GM18520 (cell line): ENCODE results near the gene HS3ST4.

Experiments used
- ATAC-seq: cut with Tn5 transposase; IDR thresholded peaks from one replicate; pipeline ENCODE4 v1.9.1; 2021; ENCODE audit not compliant: unreplicated experiment

HS3ST4 gene

DNA sequence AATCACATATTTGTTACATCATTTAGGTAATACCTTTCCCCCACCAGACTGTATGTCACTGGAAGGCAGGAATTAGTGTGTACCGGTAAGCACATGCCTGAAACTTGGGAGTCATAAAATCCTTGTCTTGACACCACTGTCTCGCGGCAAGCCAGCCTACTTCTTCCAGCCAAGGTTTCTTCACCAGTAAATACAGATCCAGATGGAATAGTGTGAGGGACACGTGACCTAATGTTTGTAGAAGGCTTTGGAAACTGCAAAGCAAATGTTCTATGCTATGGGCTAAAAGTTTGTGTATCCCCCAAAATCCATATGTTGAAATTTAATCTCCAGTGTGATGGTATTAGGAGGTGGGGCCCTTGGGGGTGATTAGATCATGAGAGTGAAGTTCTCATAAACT is 126.1 kb downstream of the HS3ST4 start:
- no peak for ATAC-seq

DNA sequence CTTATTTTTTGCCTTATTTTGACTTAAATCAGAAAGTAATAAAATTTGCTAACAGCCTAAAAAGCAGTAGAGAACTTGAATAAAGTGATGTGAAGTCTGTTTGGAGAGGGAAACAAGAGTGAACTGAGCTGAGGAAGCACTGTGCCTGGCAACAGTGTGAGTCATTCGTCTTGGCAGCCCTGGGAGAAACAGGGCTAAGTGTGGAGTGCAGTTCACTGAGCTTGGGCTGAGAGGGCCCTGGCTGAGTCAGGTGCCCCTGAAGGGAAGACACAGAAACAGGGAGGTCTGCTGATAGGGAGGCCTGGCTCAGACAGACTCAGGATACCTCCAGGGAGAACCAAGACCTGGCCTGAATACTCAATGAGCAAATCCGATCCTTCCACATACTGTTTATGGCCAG is 132.1 kb downstream of the HS3ST4 start:
- no peak for ATAC-seq

DNA sequence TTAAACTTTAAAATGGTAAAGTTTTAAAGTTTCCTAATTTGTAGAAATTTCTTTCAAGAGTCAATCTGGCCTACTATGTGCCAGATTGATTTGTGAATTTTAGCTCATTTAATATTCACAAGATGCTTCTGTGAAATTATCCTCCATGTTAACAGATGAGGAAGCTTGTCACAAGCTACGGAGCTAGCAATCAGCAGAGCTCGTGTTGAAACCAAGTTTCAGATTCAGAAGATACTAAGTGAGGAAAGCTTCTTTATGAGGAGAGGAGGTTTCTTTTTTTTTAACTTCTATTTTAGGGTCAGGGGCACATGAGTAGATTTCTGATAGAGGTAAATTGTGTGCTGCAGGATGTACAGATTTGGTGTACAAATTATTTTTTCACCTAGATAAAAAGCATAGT is 135.9 kb downstream of the HS3ST4 start:
- no peak for ATAC-seq

DNA sequence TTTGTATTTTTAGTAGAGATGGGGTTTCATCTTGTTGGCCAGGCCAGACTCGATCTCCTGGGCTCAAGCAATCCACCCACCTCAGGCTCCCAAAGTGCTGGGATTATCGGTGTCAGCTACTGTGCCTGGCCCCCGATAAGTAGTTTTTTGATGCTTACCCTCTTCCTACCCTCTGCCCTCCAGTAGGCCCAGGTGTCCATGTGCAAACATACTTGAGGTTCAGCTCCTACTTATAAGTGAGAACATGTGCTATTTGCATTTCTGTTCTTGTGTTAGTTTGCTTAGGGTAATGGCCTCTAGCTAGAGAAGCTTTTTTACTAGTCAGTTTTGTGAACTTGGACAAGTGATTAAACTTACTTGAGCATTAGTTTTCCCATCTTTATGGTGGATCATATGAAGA is 136.8 kb downstream of the HS3ST4 start:
- no peak for ATAC-seq

DNA sequence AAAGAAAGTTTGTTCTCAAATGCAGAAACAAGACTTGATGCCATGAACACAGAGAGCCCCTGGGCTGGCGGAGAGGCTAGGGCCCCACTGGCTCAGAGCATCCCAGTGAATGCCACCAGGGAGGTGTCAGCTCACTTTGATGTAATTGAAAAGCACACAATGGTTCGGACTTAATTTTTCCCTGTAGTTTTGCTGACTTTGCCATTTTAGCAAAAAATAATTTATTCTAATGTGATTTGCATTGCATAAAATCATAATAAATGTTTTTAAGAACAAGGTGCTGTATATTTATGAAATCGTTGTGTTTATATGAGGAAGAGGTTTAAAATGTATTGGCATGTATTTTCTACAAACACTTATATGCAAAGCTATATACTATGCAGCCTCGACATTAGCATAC is 140.5 kb downstream of the HS3ST4 start:
- no peak for ATAC-seq

DNA sequence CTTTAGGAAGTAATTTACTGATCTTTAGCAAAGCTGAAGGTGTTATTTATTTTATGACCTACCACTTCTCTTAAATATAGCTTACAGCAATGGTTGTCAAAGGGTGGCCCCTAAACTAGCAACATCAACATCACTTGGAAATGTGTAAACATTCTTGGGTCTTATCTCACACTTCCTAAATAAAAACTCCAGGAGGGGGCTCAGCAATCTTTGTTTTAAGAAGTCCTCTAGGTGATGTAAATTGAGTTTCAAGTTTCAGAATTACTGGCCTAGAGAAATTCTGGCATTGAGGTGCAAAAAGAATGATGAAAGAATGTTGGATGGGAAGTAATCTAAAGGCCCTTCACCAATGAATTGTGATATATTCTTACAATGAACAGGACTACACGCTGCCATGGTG is 142.3 kb downstream of the HS3ST4 start:
- no peak for ATAC-seq

DNA sequence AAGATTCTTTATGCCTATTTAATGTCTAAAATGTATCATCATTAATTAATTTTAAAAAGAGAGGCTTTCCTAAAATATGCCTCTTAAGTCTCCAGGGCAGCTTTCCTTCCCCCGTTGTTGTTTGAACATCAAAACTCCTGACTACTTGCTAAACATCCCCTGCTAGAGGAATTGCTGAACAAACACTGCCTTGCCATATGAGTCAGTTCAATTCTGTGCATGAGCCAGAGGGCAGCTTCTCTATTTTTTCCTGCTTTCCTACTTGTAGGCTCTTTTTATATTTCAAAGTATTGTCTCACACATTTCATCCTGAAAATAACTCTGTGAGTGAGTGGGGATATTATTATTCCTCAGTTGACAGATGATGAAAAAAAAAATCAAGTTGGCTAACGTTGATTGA is 143.4 kb downstream of the HS3ST4 start:
- ATAC-seq: no peak

DNA sequence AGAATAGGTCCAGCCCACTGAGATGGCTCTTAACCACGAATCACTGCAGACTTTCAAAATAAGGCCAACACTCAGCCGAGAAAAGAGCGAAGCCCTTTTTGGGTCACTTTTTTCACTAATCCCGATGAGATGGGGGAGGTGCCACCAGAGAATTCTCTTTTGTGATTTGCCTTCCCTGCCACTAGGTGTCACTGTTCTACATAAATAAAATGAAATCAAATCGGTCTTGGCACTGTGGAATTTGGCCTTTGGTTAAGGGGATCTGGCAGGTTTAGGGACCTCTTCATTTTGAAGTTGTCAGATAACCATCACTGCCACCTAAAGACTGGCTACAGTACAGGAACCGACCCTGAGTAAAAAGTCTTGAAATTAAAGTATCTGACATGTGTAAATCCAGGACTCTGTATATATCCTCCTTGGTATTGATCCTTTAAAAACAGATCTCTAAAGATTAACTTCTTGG is 147.0 kb downstream of the HS3ST4 start:
- ATAC-seq: no peak

DNA sequence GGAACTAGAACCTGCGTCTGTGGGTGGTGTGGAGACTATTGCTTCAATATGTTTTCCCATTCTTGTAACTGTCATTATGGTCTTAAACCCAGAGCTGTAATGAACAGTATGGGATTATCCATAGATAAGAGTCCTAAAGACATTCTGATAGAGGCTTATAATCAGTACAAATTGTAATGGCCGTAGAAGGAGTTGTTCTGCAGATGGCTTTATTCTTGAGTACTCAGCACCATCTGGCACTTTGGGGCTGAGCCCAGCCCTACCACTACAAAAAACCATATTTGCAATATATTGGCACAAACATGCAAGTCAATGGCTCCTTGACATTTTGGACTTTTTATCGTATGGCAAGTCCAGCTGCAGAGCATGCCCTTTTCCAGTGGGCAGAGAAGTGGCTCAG is 150.0 kb downstream of the HS3ST4 start:
- ATAC-seq: no peak

DNA sequence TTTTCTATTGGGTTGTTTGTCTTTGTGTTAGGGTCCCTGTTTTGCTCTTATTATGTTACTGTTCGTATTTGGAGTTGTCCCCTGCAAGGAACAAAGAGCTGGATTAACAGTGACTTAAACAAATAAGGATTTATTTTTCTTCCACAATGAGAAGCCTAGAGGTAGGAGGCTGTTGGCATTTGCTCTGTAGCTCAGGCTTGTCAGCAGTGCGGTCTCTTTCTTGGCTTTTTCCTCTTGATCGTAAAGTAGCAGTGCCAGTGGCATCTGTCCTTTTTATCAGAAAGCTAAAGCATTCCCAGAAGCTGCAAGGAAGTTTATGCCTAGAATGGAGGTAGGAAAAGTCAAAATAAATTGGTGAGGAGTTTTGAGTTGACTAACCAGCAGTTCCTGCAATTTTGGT is 154.1 kb downstream of the HS3ST4 start:
- ATAC-seq: no peak

DNA sequence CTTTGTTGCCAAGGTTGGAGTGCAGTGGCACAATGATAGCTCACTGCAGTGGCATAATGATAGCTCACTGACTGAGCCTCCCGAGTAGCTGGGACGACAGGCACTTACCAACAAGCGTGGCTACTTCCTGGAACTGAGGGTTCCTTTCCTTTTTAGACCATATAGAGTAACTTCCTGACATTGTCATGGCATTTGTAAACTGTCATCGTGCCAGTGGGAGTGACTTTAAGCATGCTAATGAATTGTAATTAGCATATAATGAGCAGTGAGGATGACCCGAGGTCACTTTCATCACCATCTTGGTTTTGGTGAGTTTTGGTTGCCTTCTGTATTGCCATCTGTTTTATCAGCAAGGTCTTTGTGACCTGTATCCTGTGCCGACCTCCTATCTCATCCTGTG is 162.4 kb downstream of the HS3ST4 start:
- no peak for ATAC-seq

DNA sequence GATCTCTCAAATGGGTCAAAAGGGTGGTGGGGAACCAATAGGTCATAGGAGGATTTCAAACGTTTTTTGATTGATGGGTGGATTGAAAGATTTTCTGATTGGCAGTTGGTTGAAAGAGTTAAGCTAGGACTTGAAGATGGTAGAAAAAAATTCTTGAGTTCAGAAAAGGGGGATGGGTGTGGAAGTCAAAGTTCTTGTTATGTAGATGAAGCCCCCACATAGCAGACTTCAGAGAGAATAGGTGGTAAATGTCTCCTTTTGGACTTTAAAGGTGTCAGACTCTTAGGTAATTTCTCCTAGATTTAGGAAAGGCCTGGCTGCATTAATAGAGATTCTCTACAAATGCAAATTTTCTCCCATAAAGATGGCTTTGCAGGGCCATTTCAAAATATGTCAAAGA is 163.3 kb downstream of the HS3ST4 start:
- ATAC-seq: no peak

DNA sequence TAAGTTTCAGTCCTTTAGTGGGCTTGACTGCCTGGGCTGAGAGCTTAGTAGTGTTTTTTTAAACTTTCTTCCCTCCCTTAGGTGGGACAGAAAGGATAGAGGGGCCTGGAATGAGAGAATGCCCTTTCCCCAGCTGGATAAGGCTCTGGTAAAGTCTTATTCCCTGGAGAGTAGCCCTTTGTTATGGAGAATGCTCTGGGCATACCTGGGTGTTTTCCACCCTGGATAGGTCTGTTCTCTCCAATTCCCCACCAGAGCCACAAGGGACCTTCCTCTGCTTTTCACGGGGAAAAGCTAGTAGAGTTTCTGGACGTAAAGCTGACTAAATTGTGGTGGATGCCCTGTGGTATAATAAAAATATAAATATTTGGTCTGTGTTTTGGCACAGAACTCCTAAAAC is 164.1 kb downstream of the HS3ST4 start:
- ATAC-seq: no peak

DNA sequence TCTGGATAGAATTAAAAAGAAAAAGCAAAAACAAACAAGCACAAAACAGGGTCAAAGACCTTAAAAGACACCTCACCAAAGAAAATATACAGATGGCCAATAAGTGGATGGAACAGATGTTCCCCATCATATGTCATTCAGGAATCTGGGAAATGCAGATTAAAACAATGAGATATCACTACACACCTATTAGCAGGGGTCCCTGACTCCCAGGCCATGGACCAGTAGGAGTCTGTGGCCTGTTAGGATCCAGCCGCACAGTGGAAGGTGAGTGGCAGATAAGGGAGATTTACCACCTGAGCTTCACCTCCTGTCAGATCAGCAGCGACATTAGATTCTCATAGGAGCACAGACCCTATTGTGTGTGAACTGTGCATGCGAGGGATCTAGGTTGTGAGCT is 167.9 kb downstream of the HS3ST4 start:
- ATAC-seq: no peak

DNA sequence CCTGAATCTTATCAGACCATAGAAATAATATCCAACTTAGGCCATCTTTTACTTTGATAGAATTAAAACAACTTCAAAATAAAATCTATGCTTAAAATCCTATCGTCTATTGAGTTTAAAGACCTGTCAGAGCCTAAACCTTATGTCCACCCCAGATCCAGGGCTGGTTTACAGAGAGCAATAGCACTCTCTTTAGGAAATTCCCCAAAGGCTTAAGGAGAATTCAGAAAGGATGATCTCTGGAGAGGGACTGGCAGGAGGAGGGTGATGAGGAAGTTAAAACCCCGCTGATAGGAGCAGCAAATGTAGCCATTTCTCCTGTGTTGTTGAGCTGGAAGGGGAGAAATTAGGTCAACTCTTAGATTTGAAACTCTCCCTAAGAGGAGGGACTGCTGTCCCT is 175.3 kb downstream of the HS3ST4 start:
- ATAC-seq: no peak

DNA sequence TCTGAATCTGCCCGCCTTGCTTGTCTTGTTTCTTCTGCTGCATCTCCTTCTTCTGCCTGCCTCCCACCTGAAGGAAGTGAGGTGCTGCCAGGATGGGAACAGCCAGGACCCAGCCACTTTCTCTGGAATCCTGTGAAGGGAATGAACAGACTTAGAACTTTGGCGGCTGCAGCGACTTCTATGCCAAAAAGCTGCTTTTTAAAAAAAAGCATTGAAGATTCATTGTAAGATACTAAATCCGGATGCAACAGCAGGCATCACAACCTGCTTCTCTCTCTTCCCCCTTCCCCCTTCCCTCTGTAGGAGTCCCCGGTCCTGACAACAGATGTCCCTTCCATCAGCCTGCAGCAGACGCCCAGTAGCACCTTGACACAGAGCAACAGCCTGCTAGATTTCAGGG is 176.3 kb downstream of the HS3ST4 start:
- ATAC-seq: no peak

DNA sequence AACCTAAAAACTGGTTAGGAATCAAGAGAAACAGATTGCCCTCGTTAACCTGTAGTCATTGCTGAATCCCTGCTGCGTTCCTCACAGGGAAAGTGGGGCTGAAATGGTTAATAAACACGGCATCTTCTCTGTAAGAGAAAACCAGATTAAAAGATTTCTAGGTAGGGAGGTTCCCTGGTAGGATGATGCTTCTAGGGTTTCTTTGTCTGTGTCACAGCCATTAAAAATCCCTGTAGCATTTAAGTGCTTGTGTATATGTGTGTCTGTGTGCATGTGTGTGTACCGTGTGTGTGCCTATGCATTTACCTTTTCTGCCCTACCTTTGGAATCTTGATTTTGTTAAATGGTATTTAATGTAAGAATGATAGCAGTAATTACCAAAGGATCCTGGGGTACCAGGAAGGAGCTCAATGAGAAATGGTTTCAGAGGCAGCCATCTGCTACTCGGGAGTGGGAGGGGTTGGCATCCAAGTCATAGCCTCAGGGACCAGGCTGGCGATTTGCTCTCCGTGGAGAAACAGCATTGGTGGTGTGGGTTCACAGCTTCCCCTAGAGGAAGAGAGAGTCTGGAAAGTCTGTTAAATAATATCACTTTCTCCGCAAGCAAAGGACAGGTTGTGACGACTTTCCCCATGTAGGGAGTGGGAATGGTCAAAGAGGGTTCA is 177.1 kb downstream of the HS3ST4 start:
- no peak for ATAC-seq

DNA sequence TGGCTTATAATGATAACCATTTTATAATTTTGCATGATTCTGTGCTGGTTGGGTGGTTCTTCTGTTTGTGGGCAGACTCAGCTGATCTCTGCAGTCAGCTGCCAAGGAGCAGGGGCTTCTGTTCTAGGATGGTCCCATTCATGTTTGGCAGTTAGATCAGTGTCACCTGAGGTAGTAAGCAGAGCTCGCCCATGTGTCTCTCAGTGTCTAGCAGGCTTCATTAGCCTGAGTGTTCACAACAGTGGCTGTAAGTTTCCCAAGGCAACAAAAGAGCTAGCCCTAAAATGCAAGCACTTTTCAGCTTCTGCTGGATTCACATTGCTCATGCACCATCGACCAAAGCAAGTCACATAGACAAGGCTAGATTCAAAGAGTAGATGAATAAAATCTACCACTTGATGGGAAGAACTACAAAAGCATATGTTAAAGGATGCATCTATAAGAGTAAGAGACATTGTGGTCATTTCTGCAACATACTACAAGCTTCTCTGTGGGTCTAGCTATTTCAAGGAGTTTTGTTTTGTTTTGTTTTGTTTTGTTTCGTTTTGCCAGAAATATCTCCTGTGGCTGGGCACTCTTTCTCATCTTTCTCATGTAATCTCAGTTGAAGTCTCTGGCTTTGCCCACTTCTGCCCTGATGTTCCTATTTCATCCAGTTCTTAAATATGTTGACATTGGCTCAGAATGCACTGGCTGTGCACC is 180.8 kb downstream of the HS3ST4 start:
- ATAC-seq: no peak

DNA sequence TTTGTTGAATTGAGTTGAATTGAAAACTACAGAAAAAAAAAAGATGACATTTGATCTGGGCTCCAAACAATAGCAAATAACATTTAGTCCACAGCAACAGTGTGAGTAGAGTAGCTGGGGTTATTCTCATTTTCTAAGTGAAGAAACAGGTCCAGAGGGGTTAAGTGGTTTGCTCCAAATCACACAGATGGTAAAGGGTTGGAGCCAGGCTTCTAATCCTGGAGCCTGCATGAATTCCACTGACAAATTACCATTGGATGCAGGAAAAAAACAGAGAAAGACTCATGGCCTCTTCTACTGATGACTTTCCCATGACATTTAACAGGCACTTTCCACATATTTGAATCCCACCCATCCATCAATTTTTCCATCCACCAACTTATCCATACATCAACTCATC is 182.4 kb downstream of the HS3ST4 start:
- no peak for ATAC-seq

DNA sequence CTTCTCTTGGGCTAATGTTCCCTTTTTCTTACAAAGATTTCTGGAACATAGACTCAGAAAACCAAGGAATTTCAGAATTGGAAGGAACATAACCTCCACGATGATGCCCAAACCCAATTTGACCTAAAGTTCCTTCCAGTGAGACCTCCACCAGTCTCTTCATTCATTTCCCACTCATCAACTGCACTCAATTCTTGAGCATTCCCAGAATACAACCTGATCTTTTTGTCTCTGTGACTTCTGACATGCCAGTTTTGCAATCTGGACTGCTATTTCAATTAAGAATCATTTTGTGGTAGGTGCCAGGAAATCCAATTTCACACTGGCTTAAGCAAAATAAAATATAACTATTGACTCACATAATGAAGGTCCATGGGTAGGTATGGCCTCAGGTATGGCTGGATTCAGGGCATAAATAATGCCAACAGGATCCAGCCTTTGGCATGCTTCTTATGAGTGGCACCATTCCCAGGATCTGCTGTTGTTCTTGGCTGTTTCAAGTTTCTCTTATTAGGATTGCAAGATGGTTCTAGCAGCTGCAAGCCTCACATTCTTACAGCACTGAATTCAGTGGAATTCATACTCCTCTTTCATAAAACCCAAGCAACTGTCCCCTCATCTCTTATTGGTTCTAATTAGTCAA is 184.3 kb downstream of the HS3ST4 start:
- no peak for ATAC-seq

DNA sequence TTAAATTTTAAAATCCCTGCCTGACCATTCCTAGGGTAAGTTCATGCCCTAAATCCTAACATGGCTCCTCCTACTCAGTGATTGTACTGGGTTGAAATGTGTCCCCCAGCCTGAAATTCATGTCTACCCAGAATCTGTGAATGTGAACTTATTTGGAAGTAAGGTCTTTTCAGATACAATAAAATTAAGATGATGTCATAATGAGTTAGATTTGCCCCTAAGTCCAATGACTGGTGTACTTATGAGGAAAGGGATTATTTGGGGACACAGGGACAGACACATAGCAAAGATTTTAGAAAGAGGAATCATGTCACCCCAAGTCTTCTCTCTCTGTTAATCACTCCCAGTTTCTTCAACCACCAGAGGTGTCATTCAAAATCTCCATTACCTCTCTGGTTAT is 185.3 kb downstream of the HS3ST4 start:
- ATAC-seq: no peak

DNA sequence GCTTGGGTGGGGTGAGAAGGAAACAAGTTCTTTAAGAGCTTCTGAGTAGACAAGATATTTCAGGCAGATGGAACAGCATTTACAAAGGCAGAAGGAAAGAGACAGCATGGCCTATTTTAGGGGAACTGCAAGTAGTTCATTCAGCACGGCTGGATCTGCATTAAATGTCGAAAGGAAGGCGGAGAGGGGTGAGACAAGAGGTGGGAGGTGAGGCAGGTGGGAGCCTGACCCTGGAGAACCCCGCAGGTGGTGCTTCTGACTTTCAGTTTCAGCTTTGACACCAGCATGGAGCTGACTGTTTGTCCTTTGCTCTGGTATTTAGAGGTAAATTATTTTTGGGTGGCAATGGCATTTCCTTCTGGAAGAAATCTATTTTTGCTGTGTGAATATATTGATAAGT is 194.8 kb downstream of the HS3ST4 start:
- no peak for ATAC-seq
